Measurements from ENCODE around the gene OCA2.

GRCh38 chr15:27746401-27746955, 352.6 kb downstream of the OCA2 start:
- TF ChIP-seq EGR1 (IDR thresholded peaks at IDR 0.05) (no peak), MAX (IDR thresholded peaks at IDR 0.05) (no peak), ZBTB7A (IDR thresholded peaks at IDR 0.05; ENCODE audit: low read depth) (no peak), YY1 (IDR thresholded peaks at IDR 0.05; ENCODE audit: low read depth) (no peak), USF1 (IDR thresholded peaks at IDR 0.05) (no peak), CEBPB (IDR thresholded peaks at IDR 0.05) (no peak), FOXM1 (IDR thresholded peaks at IDR 0.05; ENCODE audit: borderline replicate concordance, low read depth) (no peak), RAD21 (IDR thresholded peaks at IDR 0.05; ENCODE audit: low read depth) (no peak), TAF1 (IDR thresholded peaks at IDR 0.05; ENCODE audit: low read depth) (no peak), EP300 (IDR thresholded peaks at IDR 0.05; ENCODE audit: borderline replicate concordance) (no peak), TCF12 (IDR thresholded peaks at IDR 0.05; ENCODE audit: low read depth) (no peak), CREB1 (IDR thresholded peaks at IDR 0.05; ENCODE audit: low read depth) (no peak), REST (IDR thresholded peaks at IDR 0.05; ENCODE audit: low read depth) (no peak)
